ENCODE results near the gene RNASE13. TPM values are rescaled to one million over a fixed set of nuclear protein-coding genes. Genes with fewer than 3 reads are reported as not detected.

Gene RNASE13
- total RNA-seq, 1 donor from 2014 or later: not detected

DNA sequence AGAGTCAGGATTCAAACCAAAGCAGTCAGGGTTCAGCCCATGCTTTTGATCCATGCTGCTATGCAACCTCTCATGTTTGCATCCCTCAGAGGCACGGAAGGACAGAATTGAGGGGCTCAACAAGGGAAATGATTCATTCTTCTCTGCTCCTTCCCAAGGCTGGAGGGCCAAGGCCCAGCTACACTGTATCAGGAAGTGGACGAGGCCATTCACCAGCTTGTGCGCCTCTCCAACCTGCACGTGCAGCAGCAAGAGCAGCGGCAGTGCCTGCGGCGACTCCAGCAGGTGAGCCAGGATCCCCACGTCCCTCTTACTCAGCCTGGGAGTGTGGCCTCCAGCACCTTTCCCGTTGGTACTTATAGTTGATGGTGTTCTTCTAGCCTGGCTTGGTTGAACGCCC is 44.1 kb upstream of the RNASE13 start:
- TF ChIP-seq CTCF (IDR thresholded peaks at IDR 0.05; ENCODE audit: partially characterized antibody, unreplicated experiment): no peak
- no peak for DNase-seq
- Mint-ChIP-seq H3K9me3 (ENCODE audit: unreplicated experiment) (peaks cover 11% of the 10 kb centered on the region), H3K27ac (ENCODE audit: unreplicated experiment) (no peak overlapping the region), H3K4me3 (ENCODE audit: unreplicated experiment) (no peak overlapping the region), H3K27me3 (ENCODE audit: unreplicated experiment) (peaks cover 7% of the 10 kb centered on the region), H3K4me1 (ENCODE audit: low read depth, unreplicated experiment) (no peaks in the 10 kb centered on the region), H3K36me3 (ENCODE audit: unreplicated experiment) (peaks cover 12% of the 10 kb centered on the region)

DNA sequence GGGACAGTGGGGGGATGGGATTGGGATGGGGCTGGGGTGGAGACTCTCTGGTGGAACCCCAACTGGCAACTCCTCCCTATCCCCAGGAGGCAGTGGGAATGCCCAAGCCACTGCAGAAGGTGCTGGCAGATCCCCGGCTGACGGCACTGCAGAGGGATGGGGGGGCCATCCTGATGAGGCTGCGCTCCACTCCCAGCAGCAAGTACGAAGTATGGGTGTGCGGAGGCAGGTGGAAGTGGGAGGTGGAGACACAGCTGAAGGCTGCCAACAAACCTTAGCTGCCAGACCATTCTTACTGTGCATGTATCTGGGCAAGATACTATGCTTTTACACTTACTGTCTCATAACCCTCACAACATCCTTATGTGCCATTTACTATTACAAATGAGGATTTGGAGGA is 43.7 kb upstream of the RNASE13 start:
- H3K4me3 Mint-ChIP-seq (ENCODE audit: unreplicated experiment): no peak overlapping the region
- peaks cover 1% of the 10 kb centered on the region for H3K4me1 Mint-ChIP-seq (ENCODE audit: low read depth, unreplicated experiment)
- no peak for DNase-seq
- peaks cover 14% of the 10 kb centered on the region for H3K9me3 Mint-ChIP-seq (ENCODE audit: unreplicated experiment)
- H3K27ac Mint-ChIP-seq (ENCODE audit: unreplicated experiment): no peak overlapping the region
- peaks cover 16% of the 10 kb centered on the region for H3K36me3 Mint-ChIP-seq (ENCODE audit: unreplicated experiment)
- peaks cover 11% of the 10 kb centered on the region for H3K27me3 Mint-ChIP-seq (ENCODE audit: unreplicated experiment)
- no peak for TF ChIP-seq CTCF (IDR thresholded peaks at IDR 0.05; ENCODE audit: partially characterized antibody, unreplicated experiment)

DNA sequence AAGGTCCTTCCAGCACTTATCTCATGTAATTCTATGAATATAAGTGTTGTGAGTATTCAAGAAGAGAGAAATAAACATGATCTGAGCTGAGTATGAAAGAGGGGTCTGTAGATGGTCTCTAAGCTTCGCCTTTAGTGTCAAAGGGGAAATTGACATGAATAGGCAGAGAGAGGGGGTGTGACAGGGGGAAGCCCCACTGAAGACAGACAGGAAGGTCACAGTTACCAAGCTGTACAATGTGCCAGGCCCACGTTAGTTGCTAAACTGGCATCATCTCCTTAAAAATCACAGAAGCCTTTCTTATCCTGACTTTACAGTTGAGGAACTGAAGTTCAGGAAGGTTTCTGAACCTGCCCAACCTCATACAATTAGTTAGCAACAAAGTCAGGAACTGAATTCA is 43.1 kb upstream of the RNASE13 start:
- Mint-ChIP-seq H3K4me3 (ENCODE audit: unreplicated experiment) (no peak overlapping the region), H3K36me3 (ENCODE audit: unreplicated experiment) (peaks cover 18% of the 10 kb centered on the region), H3K9me3 (ENCODE audit: unreplicated experiment) (peaks cover 15% of the 10 kb centered on the region), H3K27me3 (ENCODE audit: unreplicated experiment) (peaks cover 13% of the 10 kb centered on the region), H3K4me1 (ENCODE audit: low read depth, unreplicated experiment) (peaks cover 3% of the 10 kb centered on the region), H3K27ac (ENCODE audit: unreplicated experiment) (no peak overlapping the region)
- no peak for DNase-seq
- TF ChIP-seq CTCF (IDR thresholded peaks at IDR 0.05; ENCODE audit: partially characterized antibody, unreplicated experiment): no peak

DNA sequence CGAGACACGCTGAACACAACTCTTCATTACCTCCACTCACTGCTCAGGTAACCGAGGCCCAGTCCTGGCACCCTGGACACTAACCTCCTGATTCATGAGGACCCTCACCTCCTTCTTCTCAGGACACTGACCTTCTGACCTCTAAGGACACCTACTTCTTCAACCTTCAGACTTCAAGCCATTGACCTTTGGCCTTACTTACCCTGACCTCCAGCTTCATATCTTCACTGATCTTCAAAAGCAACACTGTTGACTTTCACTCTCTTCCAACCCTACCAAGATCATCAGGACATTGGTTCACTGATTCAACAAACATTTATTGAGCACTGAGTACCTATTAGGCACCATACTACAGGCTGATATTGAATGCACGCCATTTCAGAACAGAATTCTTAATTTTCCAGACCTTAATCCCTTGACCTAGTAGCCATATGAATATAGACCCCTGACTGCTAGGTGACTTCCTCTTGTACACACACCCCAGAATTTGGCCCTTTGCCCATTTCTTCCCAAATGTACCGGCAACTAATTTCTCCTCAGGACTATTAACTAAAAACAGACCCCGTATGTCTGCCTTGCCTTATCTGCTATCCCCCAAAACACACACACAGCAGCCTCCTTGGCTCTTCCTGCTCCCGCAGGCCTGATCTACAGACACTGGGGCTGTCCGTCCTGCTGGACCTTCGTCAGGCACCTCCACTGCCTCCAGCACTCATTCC is 41.3 kb upstream of the RNASE13 start:
- Mint-ChIP-seq H3K36me3 (ENCODE audit: unreplicated experiment) (peaks cover 18% of the 10 kb centered on the region), H3K4me3 (ENCODE audit: unreplicated experiment) (no peak overlapping the region), H3K27me3 (ENCODE audit: unreplicated experiment) (peaks cover 21% of the 10 kb centered on the region), H3K4me1 (ENCODE audit: low read depth, unreplicated experiment) (peaks cover 12% of the 10 kb centered on the region), H3K9me3 (ENCODE audit: unreplicated experiment) (peaks cover 14% of the 10 kb centered on the region), H3K27ac (ENCODE audit: unreplicated experiment) (no peak overlapping the region)
- TF ChIP-seq CTCF (IDR thresholded peaks at IDR 0.05; ENCODE audit: partially characterized antibody, unreplicated experiment): no peak
- no peak for DNase-seq

GRCh38 chr14:21074398-21075272 is 40.0 kb upstream of the RNASE13 start:
- no peak overlapping the region for H3K27ac Mint-ChIP-seq (ENCODE audit: unreplicated experiment)
- H3K4me3 Mint-ChIP-seq (ENCODE audit: unreplicated experiment): no peak overlapping the region
- peaks cover 12% of the 10 kb centered on the region for H3K9me3 Mint-ChIP-seq (ENCODE audit: unreplicated experiment)
- TF ChIP-seq CTCF (IDR thresholded peaks at IDR 0.05; ENCODE audit: partially characterized antibody, unreplicated experiment): no peak
- peaks cover 25% of the 10 kb centered on the region for H3K27me3 Mint-ChIP-seq (ENCODE audit: unreplicated experiment)
- peaks cover 13% of the 10 kb centered on the region for H3K4me1 Mint-ChIP-seq (ENCODE audit: low read depth, unreplicated experiment)
- peaks cover 18% of the 10 kb centered on the region for H3K36me3 Mint-ChIP-seq (ENCODE audit: unreplicated experiment)
- no peak for DNase-seq

Measured in glutamatergic neuron (in vitro differentiated cells).